Measurements from ENCODE around the gene DENND2C. TPM values are rescaled to one million over a fixed set of nuclear protein-coding genes. Genes with fewer than 3 reads are reported as not detected.

The DENND2C gene
- total RNA-seq, 1 experiment from 2014 or later, result 1.1 TPM

DNA sequence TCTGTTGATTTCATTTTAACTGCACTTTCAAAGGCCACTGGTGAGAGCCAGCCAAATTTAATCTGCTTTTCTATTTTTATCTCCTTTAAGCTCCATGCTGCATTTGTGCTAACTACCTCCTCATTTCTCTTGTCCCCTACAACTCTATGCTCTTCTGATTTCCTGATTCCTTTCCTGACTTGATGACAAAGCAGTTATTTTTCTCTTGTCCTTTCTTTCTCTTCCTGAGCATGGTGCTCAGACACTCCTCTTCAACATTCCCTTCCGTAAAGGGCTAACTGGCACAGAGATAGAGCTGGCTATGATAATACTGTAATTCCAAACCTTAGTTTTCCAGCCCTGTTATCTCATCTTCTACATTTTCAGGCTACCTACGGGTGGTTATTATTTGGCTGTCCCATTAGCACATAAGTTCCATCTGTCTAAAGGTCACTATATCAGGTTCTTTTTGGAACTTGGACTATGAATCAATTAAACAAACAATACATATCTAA lies 81.6 kb downstream of the DENND2C start:
- ATAC-seq (no peak), DNase-seq (ENCODE audit: low read depth, low spot score) (no peak)
- Histone ChIP-seq H3K9me3 (ENCODE audit: control insufficient read depth, insufficient read depth, low read depth, low read length) (no peaks in the 10 kb centered on the region), H3K4me3 (ENCODE audit: low read depth in 2 of 2, low read length in 2 of 2) (no peak overlapping the region), H3K4me1 (ENCODE audit: control insufficient read depth, insufficient read depth, low read length) (no peaks in the 10 kb centered on the region), H3K36me3 (ENCODE audit: control insufficient read depth, insufficient read depth, low read length) (no peaks in the 10 kb centered on the region), H3K27me3 (ENCODE audit: control insufficient read depth, insufficient read depth, low read length) (no peaks in the 10 kb centered on the region), H3K27ac (ENCODE audit: low read length) (no peak overlapping the region)
- in situ Hi-C loops (cut with HindIII; ENCODE audit: low pct_unique_long_range_greater_than_20kb, low sequenced_read_pairs), result no loop called here
- POLR2A ChIA-PET, result no interaction called here
- intact Hi-C loops (cut with micrococcal nuclease; ENCODE audit: unreplicated experiment), result no loop called here
- BruUV-seq (replicated peaks), result no TSS peak
- CTCF ChIA-PET, result no interaction called here
- TF ChIP-seq, protein P1, sequence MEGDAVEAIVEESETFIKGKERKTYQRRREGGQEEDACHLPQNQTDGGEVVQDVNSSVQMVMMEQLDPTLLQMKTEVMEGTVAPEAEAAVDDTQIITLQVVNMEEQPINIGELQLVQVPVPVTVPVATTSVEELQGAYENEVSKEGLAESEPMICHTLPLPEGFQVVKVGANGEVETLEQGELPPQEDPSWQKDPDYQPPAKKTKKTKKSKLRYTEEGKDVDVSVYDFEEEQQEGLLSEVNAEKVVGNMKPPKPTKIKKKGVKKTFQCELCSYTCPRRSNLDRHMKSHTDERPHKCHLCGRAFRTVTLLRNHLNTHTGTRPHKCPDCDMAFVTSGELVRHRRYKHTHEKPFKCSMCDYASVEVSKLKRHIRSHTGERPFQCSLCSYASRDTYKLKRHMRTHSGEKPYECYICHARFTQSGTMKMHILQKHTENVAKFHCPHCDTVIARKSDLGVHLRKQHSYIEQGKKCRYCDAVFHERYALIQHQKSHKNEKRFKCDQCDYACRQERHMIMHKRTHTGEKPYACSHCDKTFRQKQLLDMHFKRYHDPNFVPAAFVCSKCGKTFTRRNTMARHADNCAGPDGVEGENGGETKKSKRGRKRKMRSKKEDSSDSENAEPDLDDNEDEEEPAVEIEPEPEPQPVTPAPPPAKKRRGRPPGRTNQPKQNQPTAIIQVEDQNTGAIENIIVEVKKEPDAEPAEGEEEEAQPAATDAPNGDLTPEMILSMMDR (IDR thresholded peaks at IDR 0.05), result no peak
- no peak for TF ChIP-seq REST (IDR thresholded peaks at IDR 0.05; ENCODE audit: insufficient read depth in 1 of 2, low read depth in 2 of 2, low read length in 1 of 2)
- no peak for TF ChIP-seq TCF7L2 (IDR thresholded peaks at IDR 0.05; ENCODE audit: low read depth, low read length)
- TF ChIP-seq POLR2AphosphoS5 (IDR thresholded peaks at IDR 0.05; ENCODE audit: low read depth, low read length), result no peak
- no peak for TF ChIP-seq SIN3A (IDR thresholded peaks at IDR 0.05; ENCODE audit: borderline replicate concordance, insufficient read depth, low read depth, low read length)

DNA sequence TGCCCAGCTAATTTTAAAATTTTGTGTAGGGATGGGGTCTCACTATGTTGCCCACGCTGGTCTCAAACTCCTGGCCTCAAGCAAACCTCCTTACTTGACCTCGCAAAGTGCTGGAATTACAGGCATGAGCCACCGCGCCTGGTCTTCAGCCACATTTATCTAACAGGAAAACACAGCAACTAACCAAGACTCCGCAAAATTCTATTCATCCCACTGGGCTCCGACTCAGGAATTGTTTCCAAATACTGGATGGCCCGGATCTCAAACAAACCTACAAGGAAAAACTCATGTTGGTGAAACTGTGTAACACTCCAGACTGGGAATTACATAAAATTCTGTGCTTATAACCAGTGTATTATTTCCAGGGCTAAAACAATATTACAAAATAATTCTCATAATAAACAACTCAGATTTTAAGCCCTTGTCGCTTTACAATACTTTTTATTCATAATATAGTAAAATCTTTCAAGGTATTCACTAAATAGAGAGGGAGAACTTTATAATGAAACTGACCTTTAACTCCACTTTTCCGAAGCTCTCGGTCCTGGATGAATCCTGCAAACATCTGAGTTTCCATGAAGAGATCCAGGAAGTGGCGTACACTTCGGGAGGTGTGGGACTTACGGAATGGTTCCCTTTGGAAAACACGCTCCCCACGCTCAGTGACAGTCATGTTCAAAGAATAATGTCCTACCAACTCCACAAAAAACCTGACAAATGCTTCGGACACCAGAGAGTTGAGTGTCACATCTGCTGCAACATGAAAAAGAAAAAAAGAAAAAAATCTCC lies 82.5 kb downstream of the DENND2C start:
- ATAC-seq, result no peak
- intact Hi-C loops (cut with micrococcal nuclease; ENCODE audit: unreplicated experiment), result no loop called here
- CTCF ChIA-PET, result no interaction called here

More for the DNA sequence above, 82.5 kb downstream of the DENND2C start:
- H3K36me3 ChIP-seq (ENCODE audit: control insufficient read depth, insufficient read depth, low read length), result no peaks in the 10 kb centered on the region
- POLR2A ChIA-PET, result no interaction called here
- no peak overlapping the region for H3K27ac ChIP-seq (ENCODE audit: low read length)
- H3K9me3 ChIP-seq (ENCODE audit: control insufficient read depth, insufficient read depth, low read depth, low read length), result no peaks in the 10 kb centered on the region
- no peaks in the 10 kb centered on the region for H3K27me3 ChIP-seq (ENCODE audit: control insufficient read depth, insufficient read depth, low read length)
- no TSS peak for BruUV-seq (replicated peaks)
- DNase-seq (ENCODE audit: low read depth, low spot score), result no peak
- H3K4me3 ChIP-seq (ENCODE audit: low read depth in 2 of 2, low read length in 2 of 2), result no peak overlapping the region
- no peak for TF ChIP-seq REST (IDR thresholded peaks at IDR 0.05; ENCODE audit: insufficient read depth in 1 of 2, low read depth in 2 of 2, low read length in 1 of 2)
- TF ChIP-seq TCF7L2 (IDR thresholded peaks at IDR 0.05; ENCODE audit: low read depth, low read length), result no peak
- TF ChIP-seq, protein P1 (IDR thresholded peaks at IDR 0.05), result no peak
- no peak for TF ChIP-seq SIN3A (IDR thresholded peaks at IDR 0.05; ENCODE audit: borderline replicate concordance, insufficient read depth, low read depth, low read length)
- in situ Hi-C loops (cut with HindIII; ENCODE audit: low pct_unique_long_range_greater_than_20kb, low sequenced_read_pairs), result no loop called here
- no peaks in the 10 kb centered on the region for H3K4me1 ChIP-seq (ENCODE audit: control insufficient read depth, insufficient read depth, low read length)
